NK-92 (cell line): Measurements from ENCODE around the gene ASIC4.

ENCODE experiments used
- DNase-seq: peaks from one replicate; lab custom pipeline; 2025; ENCODE audit not compliant: unreplicated experiment; lab: John Stamatoyannopoulos, UW

The ASIC4 gene

DNA sequence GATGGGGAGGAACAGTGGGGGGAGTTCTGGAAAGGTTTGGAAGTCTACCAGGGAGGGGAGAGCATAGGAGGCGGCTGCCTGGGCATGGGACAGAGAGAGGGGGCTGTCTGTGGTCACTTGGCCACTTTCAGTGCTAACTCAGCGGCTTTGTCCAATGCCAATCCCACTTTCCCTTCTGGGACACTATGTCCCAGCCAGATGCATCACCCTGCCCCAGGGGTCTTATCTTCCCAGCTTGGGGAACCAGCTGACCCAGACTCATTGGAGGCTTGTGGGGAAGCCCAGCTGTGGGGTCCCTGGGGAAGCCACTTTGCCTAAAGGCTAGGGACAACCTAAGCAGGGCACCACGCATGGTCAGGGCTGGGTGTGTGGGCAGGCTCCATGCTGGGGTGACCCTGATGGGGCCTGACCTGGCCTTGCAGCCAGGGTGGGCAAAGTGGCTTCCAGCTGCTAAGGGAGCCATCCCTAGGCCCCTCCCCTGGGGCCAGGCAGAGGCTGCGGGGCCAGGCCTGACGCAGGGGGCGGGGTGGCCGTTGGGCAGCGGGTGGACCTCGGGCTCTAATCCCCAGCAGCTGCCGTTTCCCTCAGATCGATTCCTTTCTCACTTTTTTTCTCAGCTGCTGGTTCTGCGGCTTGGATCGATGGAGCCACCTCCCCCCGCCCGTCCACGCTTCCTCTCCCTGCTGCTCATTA, 1.6 kb upstream of the ASIC4 start:
- DNase-seq: no peak

DNA sequence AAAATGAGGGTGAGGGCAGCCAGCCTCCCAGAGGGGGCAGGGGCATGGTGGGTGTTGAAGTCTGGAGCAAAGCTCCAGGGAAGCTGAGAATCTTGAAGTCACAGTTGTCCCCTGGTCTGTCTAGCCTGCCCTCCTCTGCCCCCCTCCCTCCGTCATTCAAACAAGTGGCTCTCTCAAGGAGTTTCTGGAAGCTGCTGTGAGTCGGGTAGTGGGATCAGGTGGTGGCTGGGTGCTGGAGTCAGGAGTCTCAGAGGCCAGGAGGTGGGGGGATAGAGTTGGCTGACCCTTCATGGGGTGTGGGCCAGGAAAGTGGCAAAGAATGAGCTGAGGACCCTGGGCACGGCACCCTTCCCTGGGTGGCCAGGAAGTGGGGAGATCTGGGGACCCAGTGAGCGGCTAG, 495 bp upstream of the ASIC4 start:
- DNase-seq: no peak

DNA sequence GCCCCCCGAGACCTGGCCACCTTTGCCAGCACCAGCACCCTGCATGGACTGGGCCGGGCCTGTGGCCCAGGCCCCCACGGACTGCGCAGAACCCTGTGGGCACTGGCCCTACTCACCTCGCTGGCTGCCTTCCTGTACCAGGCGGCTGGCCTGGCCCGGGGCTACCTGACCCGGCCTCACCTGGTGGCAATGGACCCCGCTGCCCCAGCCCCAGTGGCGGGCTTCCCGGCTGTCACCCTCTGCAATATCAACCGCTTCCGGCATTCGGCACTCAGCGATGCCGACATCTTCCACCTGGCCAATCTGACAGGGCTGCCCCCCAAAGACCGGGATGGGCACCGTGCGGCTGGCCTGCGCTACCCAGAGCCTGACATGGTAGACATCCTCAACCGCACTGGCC, 554 bp downstream of the ASIC4 start:
- no peak for DNase-seq

DNA sequence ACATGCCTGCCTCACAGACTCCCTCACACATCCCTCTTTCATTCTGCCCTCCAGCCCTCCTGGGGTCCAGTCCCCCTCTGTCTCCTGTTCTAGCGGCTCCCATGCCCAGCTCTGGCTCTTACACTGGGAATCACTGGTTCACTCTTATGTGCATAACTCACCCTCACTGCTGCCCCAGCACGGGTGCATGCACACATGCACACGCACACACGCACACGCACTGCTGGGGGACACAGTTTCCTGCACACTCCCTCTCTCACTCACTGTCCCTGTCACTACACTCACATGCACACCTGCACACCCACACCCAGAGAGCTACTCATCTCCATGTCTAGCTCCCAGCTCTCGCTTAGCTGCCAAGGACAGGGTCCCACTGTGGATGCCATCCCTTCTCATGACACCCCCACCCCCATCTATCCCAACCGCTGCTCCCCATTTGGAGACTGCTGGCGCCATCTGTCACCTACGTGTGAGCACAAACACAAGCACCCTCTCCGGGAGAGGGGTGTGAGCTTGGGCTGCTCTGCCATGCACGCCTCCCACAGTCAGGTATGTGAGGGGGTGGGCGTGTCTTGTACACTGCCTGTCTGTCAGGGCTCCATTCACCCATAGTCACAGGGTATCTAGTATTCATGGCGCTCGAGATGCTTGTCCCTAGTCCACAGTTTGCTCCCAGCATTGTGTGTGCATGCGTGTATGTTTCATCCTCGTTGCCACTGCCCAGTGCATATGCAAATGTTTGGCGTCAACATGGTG, 1.8 kb downstream of the ASIC4 start:
- no peak for DNase-seq

DNA sequence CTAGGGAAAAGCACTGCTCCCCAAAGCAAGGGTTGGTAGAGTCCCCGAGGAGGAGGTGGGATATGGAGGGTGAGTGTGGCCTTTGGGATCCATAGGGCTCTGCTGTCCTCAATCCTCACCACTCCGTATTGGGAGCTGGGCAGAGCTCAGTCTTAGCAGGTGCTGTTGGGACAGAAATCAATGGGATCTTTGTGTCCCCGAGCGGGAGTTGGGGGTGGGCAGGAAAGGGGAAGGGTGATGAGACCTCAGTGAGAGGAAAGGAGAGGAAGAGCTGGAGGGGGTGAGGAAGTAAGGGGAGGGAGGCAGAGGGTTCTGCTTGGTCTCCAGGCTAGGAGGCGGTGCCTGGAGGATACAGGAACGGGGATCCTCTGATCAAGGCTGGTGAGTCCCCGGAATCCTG, 2.6 kb downstream of the ASIC4 start:
- no peak for DNase-seq

DNA sequence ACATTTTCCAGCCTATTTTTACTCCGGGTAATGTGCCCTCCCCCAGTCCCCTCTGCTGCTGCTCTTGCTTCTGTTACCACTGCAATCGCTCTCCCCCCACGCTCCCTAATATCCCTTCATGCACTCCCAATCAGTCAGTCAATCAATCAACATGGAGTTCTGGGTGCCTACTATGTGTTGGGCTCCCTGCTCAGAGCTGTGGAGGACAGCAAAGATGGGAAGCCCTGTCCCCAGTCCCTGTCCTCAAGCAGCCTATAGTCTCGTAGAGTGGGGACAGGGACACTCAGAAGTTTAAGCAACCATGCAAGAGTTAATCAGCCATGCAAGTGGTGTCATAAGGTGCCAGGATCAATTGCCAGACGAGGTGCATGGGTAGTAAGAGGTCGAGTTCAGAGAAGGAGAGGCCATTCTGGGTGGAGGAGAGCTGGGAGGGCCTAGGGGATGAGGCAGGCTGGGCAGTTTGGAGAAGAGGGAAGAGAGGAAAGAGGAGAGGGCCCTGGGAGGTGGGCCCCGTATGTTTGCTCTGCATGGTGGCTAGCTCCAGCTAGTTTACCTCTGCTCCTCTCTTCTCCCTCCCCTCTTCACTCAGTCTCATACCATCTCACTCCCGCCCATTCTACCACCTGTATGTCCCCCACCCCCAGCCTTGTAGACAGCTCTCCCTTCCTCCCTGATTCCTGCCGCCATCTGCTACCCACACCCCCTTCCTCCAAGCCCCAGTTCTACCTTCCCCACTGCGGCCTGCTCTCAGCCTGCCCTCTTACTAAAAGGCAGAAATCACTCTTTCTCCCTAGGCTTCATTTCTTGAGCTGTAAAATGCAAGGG, 3.9 kb downstream of the ASIC4 start:
- no peak for DNase-seq

DNA sequence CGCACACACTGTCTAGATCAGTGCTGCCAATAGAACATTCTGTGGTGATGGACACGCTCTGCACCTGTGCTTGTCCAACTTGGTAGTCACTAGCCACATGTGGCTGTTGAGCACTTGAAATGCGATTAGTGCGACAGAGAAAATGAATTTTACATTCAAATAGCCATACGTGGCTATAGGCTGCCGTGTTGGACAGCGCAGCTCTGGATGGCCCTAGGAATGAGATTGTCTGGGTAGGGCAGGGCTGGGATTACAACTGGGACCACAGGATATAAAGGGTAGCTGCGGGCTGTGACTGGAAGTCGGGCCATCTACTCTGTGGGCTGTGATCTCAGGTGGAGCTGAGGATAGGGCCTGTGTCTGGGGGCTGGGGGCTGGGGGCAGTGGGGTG, 5.2 kb downstream of the ASIC4 start:
- no peak for DNase-seq

DNA sequence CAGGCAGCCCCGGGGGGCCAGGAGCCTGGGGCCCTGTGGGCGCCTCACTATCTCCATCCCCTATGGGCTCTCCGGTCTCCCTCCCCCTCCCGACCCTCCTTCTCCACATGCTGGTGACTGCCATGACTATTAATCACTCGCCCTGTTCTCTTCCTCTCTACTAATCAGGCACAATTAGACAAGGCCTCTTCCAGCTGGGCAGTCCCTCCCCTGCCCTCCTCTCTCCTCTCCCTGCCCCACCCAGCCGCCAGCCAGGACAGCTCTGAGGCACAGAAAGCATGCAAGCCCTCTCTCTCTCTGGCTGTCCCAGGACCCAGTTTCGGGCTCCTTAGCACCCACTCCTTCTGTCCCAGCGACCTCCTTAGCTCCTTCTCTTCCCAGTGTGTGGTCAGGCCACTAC, 5.8 kb downstream of the ASIC4 start:
- no peak for DNase-seq

DNA sequence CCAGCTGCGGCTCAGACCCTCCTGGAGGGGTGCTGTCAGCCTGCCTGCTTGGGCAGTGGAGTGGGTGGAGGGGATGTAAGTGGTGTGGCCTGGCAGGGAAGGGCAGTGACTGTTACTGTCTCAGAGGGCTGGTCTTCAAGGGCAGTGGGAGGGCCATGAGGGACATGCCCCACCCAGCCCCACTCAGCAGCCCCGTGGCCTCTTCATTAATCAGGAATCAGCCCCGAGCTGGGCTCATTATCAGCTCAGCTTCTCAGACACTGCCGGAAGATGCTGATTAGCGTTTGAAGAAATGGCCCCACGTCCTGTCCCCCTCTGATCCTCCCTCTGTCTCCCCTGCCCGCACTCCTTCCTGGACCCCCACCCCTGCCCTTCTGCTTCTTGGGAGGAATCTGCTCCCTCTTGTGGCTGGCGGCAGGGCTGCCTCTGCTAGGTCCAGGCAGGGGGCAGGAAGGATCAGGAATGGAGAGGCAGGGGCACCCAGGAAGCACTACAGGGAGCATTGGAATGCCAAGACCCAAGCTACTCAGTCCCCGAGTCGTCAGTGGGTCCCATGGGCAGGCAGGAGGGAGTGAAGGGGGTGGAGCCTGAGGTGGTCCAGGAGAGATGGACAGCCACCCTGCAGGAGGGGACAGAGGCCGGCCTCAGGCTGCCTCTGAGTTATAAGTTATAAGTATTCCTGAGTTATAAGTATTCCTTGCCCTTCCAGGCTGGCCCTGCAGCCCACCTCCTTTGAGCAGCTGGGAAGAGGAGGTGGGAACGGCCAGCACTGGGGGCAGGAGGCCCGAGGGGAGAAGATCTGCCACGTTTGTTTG, 7.0 kb downstream of the ASIC4 start:
- DNase-seq: no peak

DNA sequence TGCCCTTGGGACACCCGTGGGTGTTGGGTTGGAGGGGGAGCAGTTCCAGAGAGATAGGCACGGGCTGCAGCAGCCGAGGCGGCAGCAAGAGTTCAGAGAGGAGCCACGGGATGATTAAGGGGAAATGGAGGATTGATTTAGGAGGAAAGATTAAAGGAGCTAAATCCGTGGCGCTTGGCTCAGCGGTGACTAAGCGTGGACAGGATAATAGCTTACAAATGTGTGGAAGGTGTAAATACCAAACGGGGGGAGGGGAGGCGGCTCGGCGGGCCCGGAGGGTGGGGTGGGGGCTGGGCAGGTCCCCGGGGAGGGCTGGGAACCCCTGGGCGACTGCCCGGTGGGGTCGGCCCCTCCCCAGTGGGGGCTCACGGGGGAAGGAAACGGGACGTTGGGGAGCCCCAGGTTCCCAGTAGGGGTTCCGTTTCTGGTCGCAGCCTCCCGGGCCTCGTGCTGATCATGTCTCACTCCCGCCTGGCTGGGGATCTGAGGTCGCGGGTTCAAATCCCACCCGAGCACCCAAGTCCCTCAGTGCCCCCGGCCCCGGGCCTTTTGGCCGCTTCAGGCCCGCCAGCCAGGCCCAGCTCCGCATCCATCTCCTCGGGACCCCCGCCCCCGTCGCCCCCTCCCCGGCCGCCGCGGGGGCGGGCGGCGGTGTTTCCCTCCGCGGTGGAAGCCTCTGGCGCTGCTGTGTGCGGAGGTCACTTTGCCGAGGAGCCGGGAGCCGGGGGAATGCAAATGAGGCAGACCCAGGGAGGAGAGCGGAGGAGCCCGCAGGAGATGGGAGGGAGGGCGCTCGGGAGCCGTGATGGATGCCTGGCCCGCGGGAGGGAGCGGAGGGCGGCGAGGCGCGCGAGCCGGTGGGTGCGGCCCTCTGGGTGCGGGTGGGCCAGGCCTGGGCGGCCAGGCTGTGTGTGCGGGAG, 8.1 kb downstream of the ASIC4 start:
- no peak for DNase-seq

DNA sequence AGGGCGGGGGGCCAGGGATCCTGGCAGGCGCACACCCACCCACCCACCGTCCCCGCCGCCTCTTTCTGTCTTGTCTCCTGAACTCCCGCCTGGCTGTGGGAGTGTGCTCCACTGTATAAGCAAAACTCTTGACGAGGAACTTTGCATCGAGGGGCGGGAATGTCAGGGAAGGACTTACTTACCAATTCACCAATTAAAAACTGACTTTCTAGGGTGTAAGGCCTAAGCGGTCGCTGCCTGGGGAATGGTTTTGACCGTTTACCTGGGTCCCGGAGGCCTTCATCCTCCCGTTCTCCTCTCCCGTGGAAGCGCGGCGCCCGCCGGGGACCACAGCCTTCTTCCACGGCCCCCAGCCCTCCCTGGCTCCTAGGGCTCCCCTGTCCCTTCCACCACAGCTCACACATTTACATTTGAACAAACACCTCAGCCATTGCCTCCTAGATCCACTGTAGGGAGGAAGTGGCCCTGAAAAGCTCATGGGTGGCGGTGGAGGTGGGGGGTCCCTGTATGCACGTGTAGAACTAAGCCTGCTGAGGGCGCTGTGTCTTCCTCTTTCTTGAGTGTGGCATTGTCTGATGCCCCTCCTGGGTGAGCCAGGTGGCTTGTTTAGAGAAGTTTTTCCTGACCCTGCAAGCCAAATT, 8.9 kb downstream of the ASIC4 start:
- DNase-seq: no peak

DNA sequence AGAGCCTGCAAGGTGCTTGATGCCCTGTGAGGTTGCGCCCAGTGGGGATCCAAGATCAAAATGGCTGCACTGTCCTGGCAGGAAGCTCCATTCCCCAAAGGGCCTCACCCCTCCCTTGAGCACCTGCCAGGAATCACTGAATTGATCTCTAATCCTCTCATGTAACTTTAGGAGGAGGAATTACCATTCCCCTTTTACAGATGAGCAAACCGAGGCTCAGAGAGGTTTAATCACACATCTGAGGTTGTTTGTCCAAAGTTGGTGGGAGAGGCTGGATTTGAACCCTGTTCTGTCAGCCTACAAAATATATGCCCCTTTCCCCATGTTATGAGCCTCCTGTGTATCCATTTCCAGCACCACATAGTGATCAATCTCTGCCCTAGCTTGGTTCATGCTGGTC, 10.5 kb downstream of the ASIC4 start:
- no peak for DNase-seq

DNA sequence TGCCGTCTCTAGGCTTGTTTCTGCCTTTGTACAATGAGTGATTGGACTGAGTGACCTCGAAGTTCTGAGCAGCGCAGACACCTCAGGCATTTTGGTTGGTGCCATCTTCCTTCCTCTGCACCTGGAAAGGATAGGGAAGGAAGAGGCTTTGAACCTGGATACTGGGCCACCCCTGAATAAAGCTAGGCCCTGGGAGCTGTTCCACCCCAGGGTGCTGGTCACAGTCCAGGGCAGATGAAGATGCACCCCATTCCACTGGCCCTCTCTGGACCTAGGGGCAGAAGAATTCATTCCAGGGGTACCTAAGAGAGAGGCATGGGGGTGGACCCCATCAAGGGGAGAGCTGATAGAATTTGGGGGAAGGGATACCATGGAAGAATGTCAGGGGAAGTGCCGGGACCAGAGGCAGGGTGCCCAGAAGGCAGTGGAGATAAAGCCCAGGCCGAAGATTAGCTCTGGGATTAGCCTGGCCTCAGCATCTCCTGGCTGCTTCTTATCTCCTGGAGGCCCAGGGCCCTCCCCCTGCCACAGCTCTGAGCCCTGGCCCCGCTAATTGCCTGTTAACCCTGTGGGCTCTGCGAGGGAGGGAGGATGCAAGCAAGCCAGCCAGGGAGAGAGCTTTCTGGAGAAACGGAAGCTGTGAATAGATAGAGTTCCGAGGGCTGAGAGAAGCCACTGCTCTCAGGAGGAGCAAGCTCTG, 11.4 kb downstream of the ASIC4 start:
- no peak for DNase-seq

DNA sequence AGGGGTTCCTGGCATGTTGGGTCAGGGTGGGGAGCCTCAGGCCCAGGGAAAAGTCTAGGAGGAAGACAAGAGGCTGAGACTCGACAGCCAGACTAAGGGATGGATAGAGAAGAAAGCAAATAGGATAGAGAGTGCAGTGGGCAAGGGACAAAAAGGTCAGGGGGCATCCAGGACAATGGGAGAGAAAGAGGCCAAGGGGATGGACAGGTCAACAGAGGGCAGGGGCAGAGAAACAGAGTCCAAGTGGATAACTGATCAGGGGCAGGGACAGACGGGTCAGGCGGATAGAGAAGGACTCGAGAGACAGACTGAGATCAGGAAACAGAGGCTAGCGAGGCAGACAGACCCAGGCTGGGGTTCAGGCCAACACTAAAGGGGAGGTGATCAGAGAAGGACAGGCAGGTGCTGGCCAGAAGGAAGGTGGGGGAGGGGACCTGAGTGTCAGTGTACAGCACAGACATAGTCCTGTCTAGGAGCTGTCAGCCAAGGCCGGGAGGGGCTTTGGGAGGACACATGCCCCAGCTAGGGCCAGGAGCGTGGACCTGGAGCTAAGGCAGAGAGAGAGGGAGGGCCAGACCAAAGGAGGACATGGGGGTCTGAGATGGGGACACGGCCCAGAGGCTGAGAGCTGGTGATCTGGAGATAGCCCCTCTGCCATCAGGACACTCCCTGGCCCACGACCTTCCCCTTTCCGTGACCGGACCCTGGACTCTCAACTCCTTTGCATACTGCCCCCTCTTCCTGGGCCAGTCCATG, 12.2 kb downstream of the ASIC4 start:
- no peak for DNase-seq

DNA sequence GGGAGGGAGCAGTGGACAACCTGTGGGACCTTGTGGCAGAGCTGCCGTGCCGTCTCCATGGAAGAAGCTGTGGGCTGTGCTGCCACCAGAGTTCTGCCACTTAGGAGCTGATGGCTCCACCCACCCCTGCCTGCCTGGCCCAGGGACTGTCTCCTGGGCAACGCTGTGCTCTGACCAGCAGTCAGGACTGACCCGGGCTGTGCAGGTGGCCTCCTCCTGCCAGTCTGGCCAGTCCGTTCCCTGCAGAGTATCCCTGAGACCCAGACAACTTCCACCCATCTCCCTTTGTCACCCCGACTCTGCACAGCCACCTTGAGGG, 12.8 kb downstream of the ASIC4 start:
- no peak for DNase-seq

DNA sequence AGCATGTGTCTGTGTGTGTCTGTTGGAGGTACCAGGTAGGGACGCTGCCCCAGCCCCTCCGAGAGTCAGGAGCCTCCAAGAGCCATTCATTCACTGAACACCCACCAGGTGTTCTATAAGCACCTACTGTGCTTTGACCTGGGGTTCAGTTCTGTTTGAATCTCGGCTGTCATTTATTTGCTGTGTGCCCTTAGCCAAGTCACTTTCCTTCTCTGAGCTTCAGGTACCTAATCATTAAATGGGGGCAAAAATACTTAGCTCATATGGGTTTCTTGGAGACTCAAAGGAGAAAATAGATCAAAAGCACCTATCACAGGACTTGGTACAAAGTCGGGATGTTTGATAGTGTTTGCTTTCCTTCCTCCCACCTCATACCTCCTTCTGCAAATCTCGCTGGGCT, 13.2 kb downstream of the ASIC4 start:
- no peak for DNase-seq

DNA sequence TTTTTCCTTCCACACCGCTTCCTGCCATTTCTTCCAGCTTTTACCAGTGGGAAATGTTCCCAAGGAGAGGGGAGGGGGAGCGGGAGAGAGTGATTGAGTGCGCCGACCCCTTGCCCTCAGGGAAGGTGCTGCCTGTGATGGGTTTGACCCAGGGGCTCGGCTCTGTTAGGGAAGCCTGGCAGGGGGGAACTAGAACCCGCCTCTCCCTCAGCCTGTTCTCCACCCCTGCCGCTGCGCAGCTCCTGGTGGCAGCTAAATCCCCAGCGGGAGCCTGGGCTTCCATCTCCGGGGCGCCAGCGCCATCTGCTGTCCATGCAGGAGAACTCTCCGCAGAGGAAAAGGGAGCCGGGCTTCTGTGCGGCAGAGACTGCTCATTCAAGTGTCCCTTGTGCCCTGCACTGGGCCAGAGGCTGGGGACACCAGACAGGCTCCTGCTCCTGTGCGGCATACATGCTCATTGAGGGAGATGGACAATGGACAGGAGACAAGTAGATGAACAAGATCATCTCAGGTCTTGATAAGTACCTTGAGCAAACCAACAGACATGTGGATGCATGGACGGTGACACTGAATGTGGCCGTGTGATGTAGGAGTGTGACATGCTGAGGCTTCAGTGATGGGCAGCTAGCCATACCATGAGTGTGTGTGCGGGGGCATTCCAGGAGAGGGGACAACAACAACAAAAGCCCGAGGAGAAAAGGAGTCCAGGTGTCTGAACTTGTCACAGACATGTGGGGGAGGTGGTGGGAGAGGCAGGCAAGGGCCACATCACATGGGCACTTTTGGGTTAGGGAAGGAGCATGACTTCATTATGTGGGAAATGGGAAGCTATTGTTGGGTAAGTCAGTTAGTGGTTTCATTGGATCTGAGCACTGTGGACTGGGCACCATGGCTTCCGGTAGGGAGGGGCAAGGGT, 16.0 kb downstream of the ASIC4 start:
- DNase-seq: peak; percentile 13
